H1 (cell line): ENCODE data around the gene SAAL1. TPM values are rescaled to one million over a fixed set of nuclear protein-coding genes. Genes with fewer than 3 reads are reported as not detected.

ENCODE experiments used
- CTCF ChIA-PET: fragments of 300-600 bp; sonication (Branson Sonifier 250); formaldehyde crosslinking; loops from one replicate; lab custom pipeline; 2021; ENCODE audit not compliant: partially characterized antibody; lab: Charles Lee
- POLR2A ChIA-PET: fragments of 300-600 bp; sonication (Branson Sonifier 250); formaldehyde crosslinking; loops from one replicate; lab custom pipeline; 2021; ENCODE audit warnings: inconsistent platforms; ENCODE audit not compliant: partially characterized antibody; lab: Charles Lee
- DNase-seq, 2 experiments: peaks; one replicate each; pipeline versions ENCODE4 v3.0.0 to v3.0.0-alpha.2; 2010 to 2022; ENCODE audit warnings: low spot score in 2 of 2, low read depth in 1 of 2, mixed read lengths in 1 of 2
- FAIRE-seq: peaks from 2 replicates; lab custom pipeline; 2011; peaks lifted over from hg19 to GRCh38; lab: Jason Lieb, UNC
- H2AFZ ChIP-seq: 2 replicates; pipeline ENCODE4 v1.8.1; 2012; ENCODE audit warnings: low read length, inconsistent platforms
- H2AK5ac ChIP-seq: 2 replicates; pipeline ENCODE4 v1.6.1; 2013; ENCODE audit warnings: low read depth, low read length
- H2BK120ac ChIP-seq: replicated peaks from 2 replicates; pipeline ENCODE3; 2013; ENCODE audit warnings: low read depth, low read length, inconsistent platforms
- H2BK12ac ChIP-seq: 2 replicates; pipeline ENCODE4 v1.6.1; 2013; ENCODE audit warnings: low read depth, low read length
- H2BK15ac ChIP-seq: 2 replicates; pipeline ENCODE4 v1.6.1; 2013; ENCODE audit warnings: low read length
- H2BK20ac ChIP-seq: 2 replicates; pipeline ENCODE4 v1.6.1; 2013; ENCODE audit warnings: low read length
- H2BK5ac ChIP-seq: 2 replicates; pipeline ENCODE4 v1.6.1; 2013; ENCODE audit warnings: low read depth, low read length
- H3K14ac ChIP-seq: 2 replicates; pipeline ENCODE4 v1.6.1; 2013; ENCODE audit warnings: inconsistent platforms; ENCODE audit not compliant: insufficient read length
- H3K18ac ChIP-seq: 2 replicates; pipeline ENCODE4 v1.6.1; 2013; ENCODE audit warnings: low read length; ENCODE audit errors: extremely low read depth
- H3K23ac ChIP-seq: 2 replicates; pipeline ENCODE4 v1.6.1; 2013; ENCODE audit warnings: inconsistent platforms; ENCODE audit not compliant: insufficient read length
- H3K23me2 ChIP-seq: 2 replicates; pipeline ENCODE4 v1.6.1; 2013; ENCODE audit warnings: low read depth, low read length
- H3K27ac ChIP-seq: 2 replicates; pipeline ENCODE4 v1.6.1; 2011; ENCODE audit warnings: low read depth, low read length, inconsistent platforms
- H3K27me3 ChIP-seq, 4 experiments: replicated peaks in 1 of 4; 1 replicate in 1 of 4; 2 replicates in 3 of 4; pipeline versions ENCODE4 v1.6.1 to v1.8.1; 2011 to 2013; ENCODE audit warnings: low read length in 3 of 4, mild to moderate bottlenecking in 3 of 4, inconsistent platforms in 2 of 4, mixed read lengths in 2 of 4, moderate library complexity in 1 of 4; ENCODE audit not compliant: control insufficient read depth in 3 of 4, insufficient read depth in 3 of 4; ENCODE audit errors: extremely low read depth in 1 of 4
- H3K36me3 ChIP-seq, 4 experiments: 2 replicates each; pipeline versions ENCODE4 v1.6.1 to v1.8.1; 2011 to 2013; ENCODE audit warnings: mild to moderate bottlenecking in 4 of 4, low read length in 3 of 4, moderate library complexity in 2 of 4, control low read depth in 1 of 4, inconsistent platforms in 1 of 4; ENCODE audit not compliant: insufficient read depth in 4 of 4, control insufficient read depth in 2 of 4
- H3K4ac ChIP-seq: replicated peaks from 2 replicates; pipeline ENCODE3; 2013; ENCODE audit warnings: low read length, low read depth, mixed read lengths, inconsistent platforms; ENCODE audit not compliant: insufficient read length
- H3K4me1 ChIP-seq, 4 experiments: replicated peaks in 1 of 4; 1 replicate in 1 of 4; 2 replicates in 3 of 4; pipeline versions ENCODE4 v1.6.1 to v1.8.1; 2011 to 2013; ENCODE audit warnings: low read length in 3 of 4, inconsistent platforms in 2 of 4, mixed read lengths in 1 of 4; ENCODE audit not compliant: insufficient read depth in 4 of 4, control insufficient read depth in 3 of 4
- H3K4me2 ChIP-seq, 2 experiments: 2 replicates each; pipeline versions ENCODE4 v1.6.1 to v1.8.1; 2011 to 2013; ENCODE audit warnings: low read depth in 2 of 2, low read length in 2 of 2, control low read depth in 1 of 2, inconsistent platforms in 1 of 2, mild to moderate bottlenecking in 1 of 2; ENCODE audit not compliant: insufficient read depth in 1 of 2
- H3K4me3 ChIP-seq, 4 experiments: fragments of 200-600, 300-600 bp in 1 of 4; sonication (generic), shearing (Covaris generic), sonication (Bioruptor Twin) in 1 of 4; 2 replicates each; pipeline versions ENCODE4 v1.5.1 to v1.8.1; 2011 to 2016; ENCODE audit warnings: low read length in 4 of 4, low read depth in 3 of 4, control low read depth in 2 of 4, inconsistent platforms in 2 of 4, mild to moderate bottlenecking in 2 of 4, mixed read lengths in 1 of 4, moderate library complexity in 1 of 4; ENCODE audit not compliant: insufficient read depth in 2 of 4; ENCODE audit errors: extremely low read depth in 1 of 4
- H3K56ac ChIP-seq: replicated peaks from 2 replicates; pipeline ENCODE3; 2013; ENCODE audit warnings: low read depth, mild to moderate bottlenecking, mixed read lengths, low read length, inconsistent platforms; ENCODE audit not compliant: insufficient read length
- H3K79me1 ChIP-seq: 2 replicates; pipeline ENCODE4 v1.6.1; 2013; ENCODE audit warnings: low read depth, low read length, control low read depth
- H3K79me2 ChIP-seq, 2 experiments: 2 replicates each; pipeline versions ENCODE4 v1.6.1 to v1.8.1; 2012 to 2013; ENCODE audit warnings: low read length in 2 of 2, mild to moderate bottlenecking in 2 of 2, inconsistent platforms in 1 of 2; ENCODE audit not compliant: insufficient read depth in 2 of 2, control insufficient read depth in 1 of 2
- H3K9ac ChIP-seq, 4 experiments: replicated peaks in 1 of 4; 1 replicate in 1 of 4; 2 replicates in 3 of 4; pipeline versions ENCODE4 v1.6.1 to v1.8.1; 2011 to 2013; ENCODE audit warnings: low read depth in 3 of 4, low read length in 3 of 4, control low read depth in 2 of 4, mild to moderate bottlenecking in 2 of 4, moderate library complexity in 2 of 4, inconsistent platforms in 1 of 4; ENCODE audit errors: extremely low read depth in 1 of 4
- H3K9me3 ChIP-seq, 2 experiments: 2 replicates each; pipeline versions ENCODE4 v1.6.1 to v1.8.1; 2012 to 2013; ENCODE audit warnings: mild to moderate bottlenecking in 2 of 2, moderate library complexity in 2 of 2, control low read depth in 1 of 2, inconsistent platforms in 1 of 2, low read depth in 1 of 2, low read length in 1 of 2, mixed read lengths in 1 of 2; ENCODE audit not compliant: insufficient read depth in 2 of 2
- H4K20me1 ChIP-seq, 2 experiments: replicated peaks in 1 of 2; 2 replicates each; pipeline versions ENCODE3 to v1.8.1; 2011 to 2013; ENCODE audit warnings: inconsistent platforms in 2 of 2, low read length in 2 of 2, mild to moderate bottlenecking in 1 of 2; ENCODE audit not compliant: insufficient read depth in 2 of 2, control insufficient read depth in 1 of 2
- H4K5ac ChIP-seq: 2 replicates; pipeline ENCODE4 v1.6.1; 2013; ENCODE audit warnings: low read length, low read depth, mixed read lengths, inconsistent platforms; ENCODE audit not compliant: insufficient read length
- H4K8ac ChIP-seq: 2 replicates; pipeline ENCODE4 v1.8.0; 2013; ENCODE audit warnings: mild to moderate bottlenecking, moderate library complexity, low read length, inconsistent platforms; ENCODE audit not compliant: insufficient read depth; ENCODE audit errors: extremely low read depth
- H4K91ac ChIP-seq: replicated peaks from 2 replicates; pipeline ENCODE3; 2013; ENCODE audit warnings: low read length, mixed read lengths, inconsistent platforms; ENCODE audit not compliant: insufficient read length
- BACH1 ChIP-seq: IDR thresholded peaks from 2 replicates; pipeline ENCODE4 v1.6.1; 2012; ENCODE audit warnings: low read length, improper control_type of control experiment
- BCL11A ChIP-seq, 2 experiments: IDR thresholded peaks; one replicate each; pipeline ENCODE4 v1.6.1; 2011; ENCODE audit warnings: low read depth in 2 of 2, low read length in 2 of 2, mild to moderate bottlenecking in 2 of 2
- BRCA1 ChIP-seq: IDR thresholded peaks from 2 replicates; pipeline ENCODE4 v1.6.1; 2012; ENCODE audit warnings: low read depth, low read length, improper control_type of control experiment
- CHD2 ChIP-seq: IDR thresholded peaks from 2 replicates; pipeline ENCODE4 v1.6.1; 2012; ENCODE audit warnings: low read length, improper control_type of control experiment
- CREB1 ChIP-seq: IDR thresholded peaks from 2 replicates; pipeline ENCODE4 v1.6.1; 2012; ENCODE audit warnings: inconsistent platforms
- HDAC2 ChIP-seq, 2 experiments: fragments of 300-600 bp in 1 of 2; sonication (generic) in 1 of 2; IDR thresholded peaks; 2 replicates each; pipeline ENCODE4 v1.6.1; 2011 to 2012; ENCODE audit warnings: low read depth in 2 of 2, low read length in 2 of 2, mild to moderate bottlenecking in 2 of 2, moderate library complexity in 2 of 2, borderline replicate concordance in 1 of 2, inconsistent platforms in 1 of 2
- HDAC6 ChIP-seq: IDR thresholded peaks from one replicate; pipeline ENCODE4 v1.7.1; 2012; ENCODE audit warnings: low read depth, mild to moderate bottlenecking, inconsistent platforms, low read length, moderate library complexity
- JUND ChIP-seq: IDR thresholded peaks from 2 replicates; pipeline ENCODE4 v1.6.1; 2011; ENCODE audit warnings: mild to moderate bottlenecking, improper control_type of control experiment, low read length
- KDM1A ChIP-seq: fragments of 200-600, 300-600 bp; sonication (generic); IDR thresholded peaks from 2 replicates; pipeline ENCODE4 v1.7.1; 2016; ENCODE audit warnings: mild to moderate bottlenecking, low read length, borderline replicate concordance
- NANOG ChIP-seq: IDR thresholded peaks from 2 replicates; pipeline ENCODE4 v1.6.1; 2011; ENCODE audit warnings: low read length, low read depth, mild to moderate bottlenecking, inconsistent platforms; ENCODE audit not compliant: insufficient read depth, poor library complexity, severe bottlenecking
- PHF8 ChIP-seq: fragments of 200-600 bp; sonication (generic); conservative IDR thresholded peaks from 2 replicates; pipeline ENCODE4 v1.7.1; 2012; ENCODE audit warnings: low read depth, mild to moderate bottlenecking, inconsistent platforms, low read length, moderate library complexity
- SIX5 ChIP-seq: IDR thresholded peaks from 2 replicates; pipeline ENCODE4 v1.6.1; 2011; ENCODE audit warnings: mild to moderate bottlenecking, low read depth, low read length
- SUZ12 ChIP-seq: fragments of 200-600 bp; sonication (generic); IDR thresholded peaks from 2 replicates; pipeline ENCODE4 v1.6.1; 2012; ENCODE audit warnings: mild to moderate bottlenecking, inconsistent platforms, low read length, moderate library complexity, mixed read lengths
- TEAD4 ChIP-seq: IDR thresholded peaks from 2 replicates; pipeline ENCODE4 v1.6.1; 2012; ENCODE audit warnings: low read depth, low read length, inconsistent platforms, mixed read lengths
- WGBS, 2 experiments: shearing (Covaris generic) in 1 of 2; methylation state at CpG; one replicate each; pipeline versions ENCODE4 v1.1.6 to v1.1.7; 2013 to 2015; ENCODE audit warnings: low lambda C conversion rate in 2 of 2, mixed read lengths in 2 of 2, inconsistent platforms in 1 of 2, low coverage in 1 of 2, missing lambda C conversion rate in 1 of 2; ENCODE audit not compliant: insufficient replicate concordance in 2 of 2, insufficient coverage in 1 of 2, insufficient read length in 1 of 2; ENCODE audit errors: extremely low coverage in 1 of 2, missing lambda C conversion rate in 1 of 2; 5-methylcytosine and 5-hydroxymethylcytosine counted together
- polyA plus RNA-seq, 7 experiments: library from polyadenylated mRNA; depleted of rRNA in 3 of 7; stranded (reverse) in 5 of 7; unstranded in 2 of 7; fragments of >200 nt in 5 of 7; fragments of 200-250 nt in 2 of 7; gene quantifications; 1 replicate in 5 of 7; 2 replicates in 1 of 7; 4 replicates in 1 of 7; pipeline versions ENCODE4 v1.2.1 to v1.2.3, GENCODE V29; 2011 to 2013; ENCODE audit warnings: missing spikeins in 2 of 7, mixed read lengths in 2 of 7
- total RNA-seq: library from RNA; stranded (reverse); fragmentation: NEBNext Ultra II Directional; extraction: Animal tissue kit (Norgen Biotek cat#: 25700); gene quantifications from 2 replicates; pipeline ENCODE4 v1.2.1, GENCODE V29; 2021
- TF ChIP-seq, protein P1 (sequence below): IDR thresholded peaks from 2 replicates; pipeline ENCODE4 v1.6.1; 2011; ENCODE audit warnings: low read depth, mild to moderate bottlenecking, low read length; ENCODE audit not compliant: insufficient read depth

SAAL1 gene
- total and polyA plus RNA-seq, 2 of the 8 experiments (the other 6 are each of a cell fraction or from before 2014, with no cell fraction given), result 26.4 to 46.6 TPM

DNA sequence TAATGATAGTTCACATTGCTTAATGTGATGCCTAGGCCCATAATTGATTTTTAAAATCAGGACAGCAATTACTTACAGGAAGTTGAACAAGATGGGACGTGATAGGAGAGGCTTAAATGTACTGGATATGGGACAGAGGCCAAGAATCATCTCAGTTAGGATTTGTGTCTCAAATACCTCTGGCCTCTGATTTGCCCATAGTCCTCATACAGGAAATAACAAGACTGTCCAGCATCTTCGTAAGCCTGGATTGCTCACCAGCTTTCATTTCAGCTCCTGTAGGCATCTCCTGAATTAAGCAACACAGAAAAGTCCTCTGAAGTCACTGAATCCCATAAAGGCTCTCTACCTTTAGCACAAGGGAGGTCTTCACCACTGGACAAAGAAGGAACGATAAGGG is 26.5 kb upstream of the SAAL1 start, which contains the start of gene MRGPRX3:
Gene MRGPRX3, plus strand, starts transcription at position 231 of the 400 bp plus-strand sequence. CDS start 4,632 bp downstream, outside the sequence.
- Histone ChIP-seq H3K27ac (no peak within 1 kb of the TSS), H3K79me1 (no peaks in the 10 kb centered on the region), H2AK5ac (no peak within 1 kb of the TSS), H3K56ac (no peak within 1 kb of the TSS), H2BK5ac (no peak within 1 kb of the TSS), H2BK20ac (no peak within 1 kb of the TSS), H4K5ac (no peak within 1 kb of the TSS), H3K18ac (no peak within 1 kb of the TSS), H3K23me2 (no peaks in the 10 kb centered on the region), H3K23ac (no peak within 1 kb of the TSS), H2AFZ (peak within 1 kb of the TSS; percentile 58; the same call in 1 of the 2 replicates), H2BK12ac (no peak within 1 kb of the TSS), H3K36me3 (no peaks in the 10 kb centered on the region), H3K79me2 (no peaks in the 10 kb centered on the region), H4K8ac (no peak within 1 kb of the TSS), H3K27me3 (no peaks in the 10 kb centered on the region), H4K20me1 (no peaks in the 10 kb centered on the region), H3K9ac (no peak within 1 kb of the TSS), H3K4ac (no peak within 1 kb of the TSS), H2BK120ac (no peak within 1 kb of the TSS), H3K14ac (no peak within 1 kb of the TSS), H2BK15ac (no peak within 1 kb of the TSS), H3K4me3 (no peak within 1 kb of the TSS), H4K91ac (no peak within 1 kb of the TSS), H3K4me1 (peaks cover 0 to 9% (median 0%) of the 10 kb centered on the region in 4 experiments; a peak in 1 of 7 replicates), H3K4me2 (no peak within 1 kb of the TSS), H3K9me3 (peaks cover 9 to 11% of the 10 kb centered on the region in 2 experiments; a peak in 3 of 4 replicates)
- ChIA-PET CTCF (interaction anchor here (0.6 to 1.8 kb wide), 3 partner anchors 13 to 217 kb away, joined by 3 to 4 read pairs (median 4); no protein-coding TSS in a partner anchor), POLR2A (no interaction called here)
- FAIRE-seq (no peak), DNase-seq (no peak)
- WGBS, 2 experiments, result 89% methylated on average over 3 of the region's 3 CpGs; no CpG with 5 or more reads in 1 of the 2 experiments
- TF ChIP-seq BRCA1 (no peak), SIX5 (no peak), HDAC2 (IDR thresholded peaks at IDR 0.05; ENCODE audit: borderline replicate concordance in 1 of 2, low read depth in 2 of 2, low read length in 2 of 2) (no peak), SUZ12 (no peak), BCL11A (IDR thresholded peaks at IDR 0.05; ENCODE audit: low read depth in 2 of 2, low read length in 2 of 2) (no peak), NANOG (no peak), PHF8 (no peak), CREB1 (no peak), HDAC6 (no peak), JUND (no peak), BACH1 (no peak), KDM1A (no peak), TEAD4 (no peak), CHD2 (no peak)
- TF ChIP-seq, protein P1, sequence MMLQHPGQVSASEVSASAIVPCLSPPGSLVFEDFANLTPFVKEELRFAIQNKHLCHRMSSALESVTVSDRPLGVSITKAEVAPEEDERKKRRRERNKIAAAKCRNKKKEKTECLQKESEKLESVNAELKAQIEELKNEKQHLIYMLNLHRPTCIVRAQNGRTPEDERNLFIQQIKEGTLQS, result no peak
